ENCODE data around the gene ELAVL1. TPM values are rescaled to one million over a fixed set of nuclear protein-coding genes. Genes with fewer than 3 reads are reported as not detected.

Gene ELAVL1
- total and polyA plus RNA-seq, 2 experiments from 2014 or later: 57.7 to 89.9 TPM

DNA sequence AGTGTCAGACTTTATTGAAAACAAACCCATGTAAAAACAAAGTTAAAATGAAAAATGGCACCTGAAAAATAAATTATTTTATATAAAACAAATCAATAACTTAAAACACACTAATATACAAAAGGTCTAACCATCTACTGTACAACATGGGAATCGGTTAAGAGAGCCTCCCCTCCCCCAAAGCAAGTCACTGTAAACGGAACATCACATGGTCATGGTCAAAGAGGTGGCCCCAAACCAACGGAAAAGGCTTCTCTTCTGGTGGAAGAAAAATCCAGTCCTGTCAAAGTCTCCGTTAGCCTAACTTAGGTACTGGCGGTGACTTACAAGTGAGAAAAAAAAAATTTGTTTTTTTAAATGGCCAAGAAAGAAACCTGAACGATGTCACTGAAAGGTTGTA is 46.2 kb downstream of the ELAVL1 start:
- Histone ChIP-seq H3K79me2 (no peaks in the 10 kb centered on the region), H4K20me1 (ENCODE audit: insufficient read depth, poor library complexity, severe bottlenecking) (no peaks in the 10 kb centered on the region), H3K4me1 (ENCODE audit: insufficient read depth) (peaks cover 6% of the 10 kb centered on the region), H3K4me3 (no peak overlapping the region), H2AFZ (no peak overlapping the region), H3K36me3 (replicated peaks; ENCODE audit: insufficient read depth, low read depth) (no peaks in the 10 kb centered on the region), H3K9me2 (replicated peaks; ENCODE audit: insufficient read depth) (no peaks in the 10 kb centered on the region), H3K27me3 (no peaks in the 10 kb centered on the region), H3K9me3 (ENCODE audit: low read depth) (no peaks in the 10 kb centered on the region), H3K27ac (no peak overlapping the region), H3K4me2 (no peak overlapping the region)
- 88% methylated on average over 6 of the region's 6 CpGs for WGBS (ENCODE audit: low lambda C conversion rate, missing lambda C conversion rate)
- DNase-seq (ENCODE audit: low spot score): no peak
- TF ChIP-seq EZH2 (IDR thresholded peaks at IDR 0.05; ENCODE audit: borderline replicate concordance) (no peak), EZH2phosphoT487 (IDR thresholded peaks at IDR 0.05; ENCODE audit: low read depth, severe bottlenecking, unreplicated experiment) (no peak)
- TF ChIP-seq, protein P1, sequence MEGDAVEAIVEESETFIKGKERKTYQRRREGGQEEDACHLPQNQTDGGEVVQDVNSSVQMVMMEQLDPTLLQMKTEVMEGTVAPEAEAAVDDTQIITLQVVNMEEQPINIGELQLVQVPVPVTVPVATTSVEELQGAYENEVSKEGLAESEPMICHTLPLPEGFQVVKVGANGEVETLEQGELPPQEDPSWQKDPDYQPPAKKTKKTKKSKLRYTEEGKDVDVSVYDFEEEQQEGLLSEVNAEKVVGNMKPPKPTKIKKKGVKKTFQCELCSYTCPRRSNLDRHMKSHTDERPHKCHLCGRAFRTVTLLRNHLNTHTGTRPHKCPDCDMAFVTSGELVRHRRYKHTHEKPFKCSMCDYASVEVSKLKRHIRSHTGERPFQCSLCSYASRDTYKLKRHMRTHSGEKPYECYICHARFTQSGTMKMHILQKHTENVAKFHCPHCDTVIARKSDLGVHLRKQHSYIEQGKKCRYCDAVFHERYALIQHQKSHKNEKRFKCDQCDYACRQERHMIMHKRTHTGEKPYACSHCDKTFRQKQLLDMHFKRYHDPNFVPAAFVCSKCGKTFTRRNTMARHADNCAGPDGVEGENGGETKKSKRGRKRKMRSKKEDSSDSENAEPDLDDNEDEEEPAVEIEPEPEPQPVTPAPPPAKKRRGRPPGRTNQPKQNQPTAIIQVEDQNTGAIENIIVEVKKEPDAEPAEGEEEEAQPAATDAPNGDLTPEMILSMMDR (IDR thresholded peaks at IDR 0.05; ENCODE audit: poor library complexity): no peak

DNA sequence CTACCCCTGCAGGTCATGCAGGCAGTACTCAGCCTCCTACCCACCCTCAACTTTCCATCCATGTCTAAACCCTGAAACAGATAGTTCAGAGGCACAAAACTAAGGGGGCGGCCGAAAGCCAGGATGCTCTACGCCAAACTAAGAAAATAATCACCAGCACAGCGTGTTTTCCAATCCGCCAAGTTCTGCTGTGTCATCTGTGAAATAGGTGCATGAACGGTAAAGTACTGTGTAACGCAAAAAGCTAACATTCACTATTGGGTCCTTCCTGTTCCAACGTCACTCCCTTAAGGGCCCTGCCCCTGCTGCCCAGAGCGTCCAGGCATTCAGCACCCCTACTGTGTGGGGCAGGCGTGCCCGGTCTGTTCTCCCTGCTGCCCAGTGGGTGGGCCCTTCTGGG is 49.7 kb downstream of the ELAVL1 start:
- TF ChIP-seq, protein P1 (IDR thresholded peaks at IDR 0.05; ENCODE audit: poor library complexity): no peak
- TF ChIP-seq EZH2phosphoT487 (IDR thresholded peaks at IDR 0.05; ENCODE audit: low read depth, severe bottlenecking, unreplicated experiment) (no peak), EZH2 (IDR thresholded peaks at IDR 0.05; ENCODE audit: borderline replicate concordance) (no peak)
- no peak overlapping the region for H3K27ac ChIP-seq
- no peaks in the 10 kb centered on the region for H3K4me1 ChIP-seq (ENCODE audit: insufficient read depth)
- no peaks in the 10 kb centered on the region for H3K9me2 ChIP-seq (replicated peaks; ENCODE audit: insufficient read depth)
- 88% methylated on average over 11 of the region's 11 CpGs for WGBS (ENCODE audit: low lambda C conversion rate, missing lambda C conversion rate)
- H3K4me2 ChIP-seq: no peak overlapping the region
- H2AFZ ChIP-seq: no peak overlapping the region
- H3K27me3 ChIP-seq: no peaks in the 10 kb centered on the region
- H3K4me3 ChIP-seq: no peak overlapping the region
- H3K9me3 ChIP-seq (ENCODE audit: low read depth): no peaks in the 10 kb centered on the region
- DNase-seq (ENCODE audit: low spot score): no peak
- no peaks in the 10 kb centered on the region for H4K20me1 ChIP-seq (ENCODE audit: insufficient read depth, poor library complexity, severe bottlenecking)
- no peaks in the 10 kb centered on the region for H3K79me2 ChIP-seq
- no peaks in the 10 kb centered on the region for H3K36me3 ChIP-seq (replicated peaks; ENCODE audit: insufficient read depth, low read depth)

DNA sequence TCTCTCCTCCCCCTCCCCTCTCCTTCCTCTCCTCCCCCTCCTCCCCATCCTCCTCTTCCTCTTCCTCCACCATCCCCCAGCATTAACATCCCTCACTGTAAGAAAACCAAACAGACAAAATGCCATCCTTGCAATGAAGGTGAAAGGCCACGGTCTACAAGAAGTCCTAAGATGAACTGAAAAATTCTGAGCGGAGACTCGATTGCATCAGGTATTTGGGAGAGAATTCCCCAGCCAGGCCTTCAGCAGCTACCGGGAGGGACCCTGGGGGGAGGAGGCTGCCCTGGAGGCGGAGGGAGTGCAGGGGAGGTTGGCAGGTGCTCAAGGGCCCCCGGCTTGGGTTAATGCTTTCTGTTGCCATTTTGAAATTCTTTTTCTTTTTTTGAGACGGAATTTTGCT is 51.9 kb downstream of the ELAVL1 start:
- H4K20me1 ChIP-seq (ENCODE audit: insufficient read depth, poor library complexity, severe bottlenecking): no peaks in the 10 kb centered on the region
- H3K4me2 ChIP-seq: no peak overlapping the region
- H3K9me3 ChIP-seq (ENCODE audit: low read depth): no peaks in the 10 kb centered on the region
- H3K79me2 ChIP-seq: no peaks in the 10 kb centered on the region
- DNase-seq (ENCODE audit: low spot score): no peak
- H3K27me3 ChIP-seq: no peaks in the 10 kb centered on the region
- TF ChIP-seq EZH2phosphoT487 (IDR thresholded peaks at IDR 0.05; ENCODE audit: low read depth, severe bottlenecking, unreplicated experiment) (no peak), EZH2 (IDR thresholded peaks at IDR 0.05; ENCODE audit: borderline replicate concordance) (no peak)
- TF ChIP-seq, protein P1 (IDR thresholded peaks at IDR 0.05; ENCODE audit: poor library complexity): no peak
- no peaks in the 10 kb centered on the region for H3K36me3 ChIP-seq (replicated peaks; ENCODE audit: insufficient read depth, low read depth)
- no peaks in the 10 kb centered on the region for H3K4me1 ChIP-seq (ENCODE audit: insufficient read depth)
- H3K9me2 ChIP-seq (replicated peaks; ENCODE audit: insufficient read depth): no peaks in the 10 kb centered on the region
- no peak overlapping the region for H3K4me3 ChIP-seq
- no peak overlapping the region for H3K27ac ChIP-seq
- no peak overlapping the region for H2AFZ ChIP-seq
- WGBS (ENCODE audit: low lambda C conversion rate, missing lambda C conversion rate): 83% methylated on average over 7 of the region's 7 CpGs

DNA sequence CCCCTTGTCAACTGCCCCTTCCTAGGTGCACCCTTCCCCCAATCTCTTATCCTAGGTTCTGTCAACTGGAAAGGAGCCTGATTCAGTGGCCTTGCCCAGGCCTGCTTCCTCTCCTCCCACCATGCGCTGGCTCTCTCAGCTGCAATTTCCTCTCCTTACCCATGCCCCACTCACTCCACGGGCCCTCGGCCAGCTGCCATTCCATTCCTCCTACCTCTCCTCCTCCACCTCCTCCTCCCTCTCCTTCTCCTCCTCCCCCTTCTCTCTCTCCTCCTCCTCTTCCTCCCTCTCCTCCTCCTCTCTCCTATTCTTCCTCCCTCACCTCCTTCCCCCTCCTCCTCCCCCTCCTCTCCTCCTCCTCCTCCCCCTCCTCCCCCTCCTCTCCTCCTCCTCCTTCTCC is 52.4 kb downstream of the ELAVL1 start:
- WGBS (ENCODE audit: low lambda C conversion rate, missing lambda C conversion rate): 100% methylated on average over 1 of the region's 3 CpGs
- Histone ChIP-seq H3K27ac (no peak overlapping the region), H3K4me2 (no peak overlapping the region), H2AFZ (no peak overlapping the region), H3K4me1 (ENCODE audit: insufficient read depth) (no peaks in the 10 kb centered on the region), H3K79me2 (no peaks in the 10 kb centered on the region), H3K4me3 (no peak overlapping the region), H3K9me3 (ENCODE audit: low read depth) (no peaks in the 10 kb centered on the region), H3K9me2 (replicated peaks; ENCODE audit: insufficient read depth) (no peaks in the 10 kb centered on the region), H3K36me3 (replicated peaks; ENCODE audit: insufficient read depth, low read depth) (no peaks in the 10 kb centered on the region), H4K20me1 (ENCODE audit: insufficient read depth, poor library complexity, severe bottlenecking) (no peaks in the 10 kb centered on the region), H3K27me3 (no peaks in the 10 kb centered on the region)
- TF ChIP-seq EZH2phosphoT487 (IDR thresholded peaks at IDR 0.05; ENCODE audit: low read depth, severe bottlenecking, unreplicated experiment): no peak
- TF ChIP-seq, protein P1 (IDR thresholded peaks at IDR 0.05; ENCODE audit: poor library complexity): no peak
- no peak for TF ChIP-seq EZH2 (IDR thresholded peaks at IDR 0.05; ENCODE audit: borderline replicate concordance)
- DNase-seq (ENCODE audit: low spot score): no peak

All from hepatocyte (in vitro differentiated cells).